ENCODE results near the gene FDX1. TPM values are rescaled to one million over a fixed set of nuclear protein-coding genes. Genes with fewer than 3 reads are reported as not detected.

Gene FDX1
- total and polyA plus RNA-seq, 12 donors, result 11.5 to 30.3 (median 21.9) TPM

DNA sequence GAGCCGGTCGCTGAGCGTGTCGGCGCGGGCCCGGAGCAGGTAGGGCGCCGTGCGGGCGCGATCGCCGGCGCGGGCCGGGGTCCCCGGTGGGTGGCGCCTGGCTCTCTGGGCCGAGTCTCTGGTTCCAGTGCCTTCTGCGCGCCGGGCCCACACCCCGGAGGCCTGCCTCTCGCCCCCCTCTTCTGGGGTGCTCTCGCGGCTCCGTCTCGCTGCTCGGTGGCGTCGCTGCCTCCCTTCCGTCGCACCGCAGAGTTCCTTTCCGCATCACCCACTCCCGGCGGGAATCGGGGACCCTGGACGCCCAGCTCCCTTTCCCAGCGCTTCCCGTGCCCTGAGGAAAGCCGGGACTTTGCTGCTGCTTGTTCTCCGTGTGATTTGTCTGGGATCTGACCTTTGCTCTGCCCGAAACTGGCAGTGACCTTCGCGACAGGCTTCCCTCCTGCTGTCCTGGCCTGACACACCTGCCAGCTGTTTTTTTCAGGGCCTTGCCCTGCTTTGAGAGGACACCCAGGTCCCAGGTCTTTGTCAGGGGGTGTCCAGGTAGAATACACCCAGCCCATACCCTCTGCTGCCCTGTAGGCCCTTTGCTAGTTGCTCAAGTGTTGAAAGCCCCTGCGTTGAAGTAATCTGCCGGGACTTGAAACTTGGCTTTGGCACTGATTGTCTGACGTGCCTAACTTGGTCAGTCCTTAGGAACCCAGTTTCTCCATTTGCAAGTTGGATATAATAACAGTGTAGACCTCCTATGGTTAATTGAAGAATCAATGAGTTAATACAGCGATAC lies 711 bp downstream of the FDX1 start:
- Histone ChIP-seq H3K27ac (peak overlapping the region; percentile 84 to 96 (median 94)), H3K27me3 (no peaks in the 10 kb centered on the region), H3K36me3 (no peaks in the 10 kb centered on the region), H3K9me3 (no peaks in the 10 kb centered on the region), H3K4me1 (peaks cover 0 to 51% (median 39%) of the 10 kb centered on the region in 9 donors), H3K4me3 (peak overlapping the region; percentile 55 to 94 (median 88))
- peak; percentile 19 to 50 for DNase-seq
- intact Hi-C loops (cut with DNase I), result loop anchor here (2.0 to 10.0 kb wide), 10 partner anchors 53 to 804 kb away; partner anchors contain the start of genes RDX (in 1 of the 10) and ZC3H12C (in 1 of the 10)
- WGBS, 2 donors, result 1% methylated on average over 37 to 51 of the region's 51 CpGs
- peak in 1 of 9 donors; percentile 35 for TF ChIP-seq CTCF (IDR thresholded peaks at IDR 0.05)
- peak; percentile 23 to 62 (median 46) for ATAC-seq

- intact Hi-C loops (cut with DNase I), result loop anchor here (2.0 to 10.0 kb wide), 10 partner anchors 54 to 804 kb away; partner anchors contain the start of genes RDX (in 1 of the 10) and ZC3H12C (in 1 of the 10)
- Histone ChIP-seq H3K9me3 (no peaks in the 10 kb centered on the region), H3K27me3 (no peaks in the 10 kb centered on the region), H3K36me3 (no peaks in the 10 kb centered on the region), H3K27ac (peak overlapping the region in 9 of 10 donors; percentile 92 to 96 (median 94)), H3K4me3 (peak overlapping the region; percentile 55 to 94 (median 88)), H3K4me1 (peaks cover 0 to 58% (median 45%) of the 10 kb centered on the region in 9 donors)
- ATAC-seq (peak in 3 of 8 donors; percentile 5 to 25 (median 15)), DNase-seq (no peak)
- WGBS, 2 donors, result 17 to 26% methylated on average over 7 of the region's 7 CpGs
- no peak for TF ChIP-seq CTCF (IDR thresholded peaks at IDR 0.05)
Observed at GRCh38 chr11:110431051-110431672, 1.4 kb downstream of the FDX1 start.

GRCh38 chr11:110431674-110432073 lies 1.9 kb downstream of the FDX1 start:
- 57 to 64% methylated on average over 4 of the region's 4 CpGs for WGBS, 2 donors
- ATAC-seq, result no peak
- DNase-seq, result no peak
- intact Hi-C loops (cut with DNase I), result loop anchor here (2.0 to 10.0 kb wide), 10 partner anchors 54 to 803 kb away; partner anchors contain the start of genes RDX (in 1 of the 10) and ZC3H12C (in 1 of the 10)
- no peaks in the 10 kb centered on the region for H3K9me3 ChIP-seq
- peaks cover 0 to 60% (median 46%) of the 10 kb centered on the region in 9 donors for H3K4me1 ChIP-seq
- peaks cover 0 to 3% (median 0%) of the 10 kb centered on the region in 9 donors for H3K36me3 ChIP-seq
- peak overlapping the region in 2 of 10 donors; percentile 96 for H3K27ac ChIP-seq
- H3K4me3 ChIP-seq, result peak overlapping the region in 7 of 10 donors; percentile 70 to 94 (median 88)
- no peak for TF ChIP-seq CTCF (IDR thresholded peaks at IDR 0.05)
- no peaks in the 10 kb centered on the region for H3K27me3 ChIP-seq

- DNase-seq, result no peak
- ATAC-seq, result no peak
- peaks cover 0 to 64% (median 47%) of the 10 kb centered on the region in 9 donors for H3K4me1 ChIP-seq
- WGBS, 2 donors, result 72 to 80% methylated on average over 7 of the region's 7 CpGs
- intact Hi-C loops (cut with DNase I), result loop anchor here in 9 of 10 donors (2.0 to 10.0 kb wide), 9 partner anchors 56 to 802 kb away; partner anchors contain the start of genes RDX (in 1 of the 9) and ZC3H12C (in 1 of the 9)
- no peak overlapping the region for H3K4me3 ChIP-seq
- TF ChIP-seq CTCF (IDR thresholded peaks at IDR 0.05), result no peak
- no peaks in the 10 kb centered on the region for H3K27me3 ChIP-seq
- no peaks in the 10 kb centered on the region for H3K9me3 ChIP-seq
- no peak overlapping the region for H3K27ac ChIP-seq
- H3K36me3 ChIP-seq, result peaks cover 0 to 14% (median 8%) of the 10 kb centered on the region in 9 donors
Observed at GRCh38 chr11:110432713-110433392, 3.1 kb downstream of the FDX1 start.
